DND-41 (cell line): ENCODE measurements around the gene TMEM198.

Experiments used
- ATAC-seq: fragments of 200-7000 bp; cut with Tn5 transposase; 3 replicates; pipeline ENCODE4 v1.9.1; 2021; ENCODE audit warnings: low read depth; ENCODE audit not compliant: insufficient read depth
- DNase-seq: peaks from one replicate; pipeline ENCODE4 v3.0.0-alpha.2; 2020
- H2AFZ ChIP-seq: 2 replicates; pipeline ENCODE4 v1.6.0; 2012; ENCODE audit warnings: low read depth, low read length
- H3K27ac ChIP-seq: 2 replicates; pipeline ENCODE4 v1.5.1; 2012; ENCODE audit warnings: low read length, inconsistent platforms
- H3K27me3 ChIP-seq: fragments of 200-600 bp; sonication (generic); 2 replicates; pipeline ENCODE4 v1.6.0; 2012; ENCODE audit warnings: low read length, mild to moderate bottlenecking, inconsistent platforms; ENCODE audit not compliant: insufficient read depth, poor library complexity
- H3K36me3 ChIP-seq: 2 replicates; pipeline ENCODE4 v1.5.1; 2012; ENCODE audit warnings: low read length, inconsistent platforms; ENCODE audit not compliant: insufficient read depth
- H3K4me1 ChIP-seq: 2 replicates; pipeline ENCODE4 v1.5.1; 2012; ENCODE audit warnings: mild to moderate bottlenecking, low read length; ENCODE audit not compliant: insufficient read depth
- H3K4me2 ChIP-seq: 2 replicates; pipeline ENCODE4 v1.6.0; 2012; ENCODE audit warnings: mild to moderate bottlenecking, moderate library complexity, low read length, inconsistent platforms; ENCODE audit not compliant: insufficient read depth
- H3K4me3 ChIP-seq, 2 experiments: fragments of 200-600 bp in 1 of 2; shearing (Covaris generic) in 1 of 2; 2 replicates each; pipeline ENCODE4 v1.5.1; 2012 to 2016; ENCODE audit warnings: inconsistent platforms in 2 of 2, low read length in 2 of 2, mild to moderate bottlenecking in 2 of 2, low read depth in 1 of 2, moderate library complexity in 1 of 2
- H3K79me2 ChIP-seq: 2 replicates; pipeline ENCODE4 v1.6.0; 2012; ENCODE audit warnings: low read length, inconsistent platforms; ENCODE audit not compliant: insufficient read depth
- H3K9ac ChIP-seq: 2 replicates; pipeline ENCODE4 v1.6.0; 2012; ENCODE audit warnings: low read depth, mild to moderate bottlenecking, inconsistent platforms, low read length, moderate library complexity
- H3K9me3 ChIP-seq: 2 replicates; pipeline ENCODE4 v1.5.1; 2012; ENCODE audit warnings: low read length, moderate library complexity, mild to moderate bottlenecking, inconsistent platforms; ENCODE audit not compliant: insufficient read depth, severe bottlenecking
- H4K20me1 ChIP-seq: 2 replicates; pipeline ENCODE4 v1.6.0; 2012; ENCODE audit warnings: low read length; ENCODE audit not compliant: insufficient read depth
- EZH2 ChIP-seq: IDR thresholded peaks from 3 replicates; pipeline ENCODE4 v1.6.1; 2012; ENCODE audit warnings: borderline replicate concordance, low read depth, mild to moderate bottlenecking, moderate library complexity, low read length, inconsistent platforms; ENCODE audit not compliant: severe bottlenecking
- TF ChIP-seq, protein P1 (sequence below): IDR thresholded peaks from 2 replicates; pipeline ENCODE4 v1.5.1; 2012; ENCODE audit warnings: borderline replicate concordance, low read length, moderate library complexity, mild to moderate bottlenecking; ENCODE audit not compliant: poor library complexity, severe bottlenecking; ENCODE audit errors: extremely low read depth

The TMEM198 gene

DNA sequence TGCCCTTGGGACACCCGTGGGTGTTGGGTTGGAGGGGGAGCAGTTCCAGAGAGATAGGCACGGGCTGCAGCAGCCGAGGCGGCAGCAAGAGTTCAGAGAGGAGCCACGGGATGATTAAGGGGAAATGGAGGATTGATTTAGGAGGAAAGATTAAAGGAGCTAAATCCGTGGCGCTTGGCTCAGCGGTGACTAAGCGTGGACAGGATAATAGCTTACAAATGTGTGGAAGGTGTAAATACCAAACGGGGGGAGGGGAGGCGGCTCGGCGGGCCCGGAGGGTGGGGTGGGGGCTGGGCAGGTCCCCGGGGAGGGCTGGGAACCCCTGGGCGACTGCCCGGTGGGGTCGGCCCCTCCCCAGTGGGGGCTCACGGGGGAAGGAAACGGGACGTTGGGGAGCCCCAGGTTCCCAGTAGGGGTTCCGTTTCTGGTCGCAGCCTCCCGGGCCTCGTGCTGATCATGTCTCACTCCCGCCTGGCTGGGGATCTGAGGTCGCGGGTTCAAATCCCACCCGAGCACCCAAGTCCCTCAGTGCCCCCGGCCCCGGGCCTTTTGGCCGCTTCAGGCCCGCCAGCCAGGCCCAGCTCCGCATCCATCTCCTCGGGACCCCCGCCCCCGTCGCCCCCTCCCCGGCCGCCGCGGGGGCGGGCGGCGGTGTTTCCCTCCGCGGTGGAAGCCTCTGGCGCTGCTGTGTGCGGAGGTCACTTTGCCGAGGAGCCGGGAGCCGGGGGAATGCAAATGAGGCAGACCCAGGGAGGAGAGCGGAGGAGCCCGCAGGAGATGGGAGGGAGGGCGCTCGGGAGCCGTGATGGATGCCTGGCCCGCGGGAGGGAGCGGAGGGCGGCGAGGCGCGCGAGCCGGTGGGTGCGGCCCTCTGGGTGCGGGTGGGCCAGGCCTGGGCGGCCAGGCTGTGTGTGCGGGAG, 21.5 kb upstream of the TMEM198 start:
- Histone ChIP-seq H3K4me3 (no peak overlapping the region), H4K20me1 (peaks cover 9% of the 10 kb centered on the region), H3K79me2 (no peaks in the 10 kb centered on the region), H2AFZ (no peak overlapping the region), H3K4me2 (no peak overlapping the region), H3K4me1 (peaks cover 8% of the 10 kb centered on the region), H3K27me3 (peaks cover 45% of the 10 kb centered on the region), H3K27ac (no peak overlapping the region), H3K9me3 (no peaks in the 10 kb centered on the region), H3K9ac (no peak overlapping the region), H3K36me3 (no peaks in the 10 kb centered on the region)
- DNase-seq (no peak), ATAC-seq (no peak)
- TF ChIP-seq, protein P1, sequence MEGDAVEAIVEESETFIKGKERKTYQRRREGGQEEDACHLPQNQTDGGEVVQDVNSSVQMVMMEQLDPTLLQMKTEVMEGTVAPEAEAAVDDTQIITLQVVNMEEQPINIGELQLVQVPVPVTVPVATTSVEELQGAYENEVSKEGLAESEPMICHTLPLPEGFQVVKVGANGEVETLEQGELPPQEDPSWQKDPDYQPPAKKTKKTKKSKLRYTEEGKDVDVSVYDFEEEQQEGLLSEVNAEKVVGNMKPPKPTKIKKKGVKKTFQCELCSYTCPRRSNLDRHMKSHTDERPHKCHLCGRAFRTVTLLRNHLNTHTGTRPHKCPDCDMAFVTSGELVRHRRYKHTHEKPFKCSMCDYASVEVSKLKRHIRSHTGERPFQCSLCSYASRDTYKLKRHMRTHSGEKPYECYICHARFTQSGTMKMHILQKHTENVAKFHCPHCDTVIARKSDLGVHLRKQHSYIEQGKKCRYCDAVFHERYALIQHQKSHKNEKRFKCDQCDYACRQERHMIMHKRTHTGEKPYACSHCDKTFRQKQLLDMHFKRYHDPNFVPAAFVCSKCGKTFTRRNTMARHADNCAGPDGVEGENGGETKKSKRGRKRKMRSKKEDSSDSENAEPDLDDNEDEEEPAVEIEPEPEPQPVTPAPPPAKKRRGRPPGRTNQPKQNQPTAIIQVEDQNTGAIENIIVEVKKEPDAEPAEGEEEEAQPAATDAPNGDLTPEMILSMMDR, result no peak
- no peak for TF ChIP-seq EZH2

- Histone ChIP-seq H3K79me2 (no peaks in the 10 kb centered on the region), H3K9me3 (no peaks in the 10 kb centered on the region), H3K4me3 (no peak overlapping the region), H3K36me3 (no peaks in the 10 kb centered on the region), H3K27ac (no peak overlapping the region), H2AFZ (no peak overlapping the region), H3K4me1 (peaks cover 8% of the 10 kb centered on the region), H4K20me1 (peaks cover 9% of the 10 kb centered on the region), H3K27me3 (peaks cover 44% of the 10 kb centered on the region), H3K9ac (no peak overlapping the region), H3K4me2 (no peak overlapping the region)
- no peak for TF ChIP-seq EZH2
- TF ChIP-seq, protein P1, result peak; percentile 34
- DNase-seq, result no peak
- no peak for ATAC-seq
Observed at GRCh38 chr2:219523031-219523671, 20.7 kb upstream of the TMEM198 start.

GRCh38 chr2:219524817-219525216, 19.0 kb upstream of the TMEM198 start:
- H3K79me2 ChIP-seq, result no peaks in the 10 kb centered on the region
- no peak overlapping the region for H3K27ac ChIP-seq
- H3K27me3 ChIP-seq, result peaks cover 48% of the 10 kb centered on the region
- H3K9ac ChIP-seq, result no peak overlapping the region
- no peak overlapping the region for H3K4me3 ChIP-seq
- ATAC-seq (no peak), DNase-seq (no peak)
- TF ChIP-seq EZH2, result no peak
- TF ChIP-seq, protein P1, result no peak
- H2AFZ ChIP-seq, result no peak overlapping the region
- no peaks in the 10 kb centered on the region for H3K36me3 ChIP-seq
- H3K9me3 ChIP-seq, result no peaks in the 10 kb centered on the region
- peaks cover 9% of the 10 kb centered on the region for H4K20me1 ChIP-seq
- H3K4me2 ChIP-seq, result no peak overlapping the region
- peaks cover 8% of the 10 kb centered on the region for H3K4me1 ChIP-seq
